C4-2B (cell line): ENCODE data around the gene TPM1.

ENCODE experiments used
- ZFX ChIP-seq: fragments of 450-650 bp; IDR thresholded peaks from 2 replicates; pipeline ENCODE4 v1.6.1; 2017
- TF ChIP-seq, protein P1 (sequence below): fragments of 450-650 bp; conservative IDR thresholded peaks from 2 replicates; pipeline ENCODE4 v1.5.1; 2017; ENCODE audit warnings: mild to moderate bottlenecking

DNA sequence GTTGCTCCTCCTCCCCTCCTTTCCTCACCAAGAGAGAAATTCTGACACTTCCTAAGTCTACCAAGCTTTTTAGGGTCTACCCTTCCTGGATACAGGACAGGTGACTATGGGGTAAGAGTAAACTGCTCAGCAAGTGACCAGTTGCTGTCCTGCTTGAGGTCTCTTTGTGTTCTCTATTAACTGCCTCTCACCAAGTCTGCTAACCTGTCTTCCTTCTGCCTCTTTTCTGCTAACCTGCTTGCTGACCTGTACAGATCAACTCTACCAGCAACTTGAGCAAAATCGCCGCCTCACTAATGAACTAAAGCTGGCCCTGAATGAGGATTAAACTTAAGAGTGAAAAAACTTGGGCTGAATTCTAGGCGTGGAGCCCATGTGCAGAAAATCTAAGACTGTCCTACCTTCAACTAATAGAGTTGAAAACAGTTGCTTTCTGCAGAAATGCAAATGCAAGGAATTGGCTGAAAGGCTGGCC lies 27.1 kb downstream of the TPM1 start:
- TF ChIP-seq, protein P1, sequence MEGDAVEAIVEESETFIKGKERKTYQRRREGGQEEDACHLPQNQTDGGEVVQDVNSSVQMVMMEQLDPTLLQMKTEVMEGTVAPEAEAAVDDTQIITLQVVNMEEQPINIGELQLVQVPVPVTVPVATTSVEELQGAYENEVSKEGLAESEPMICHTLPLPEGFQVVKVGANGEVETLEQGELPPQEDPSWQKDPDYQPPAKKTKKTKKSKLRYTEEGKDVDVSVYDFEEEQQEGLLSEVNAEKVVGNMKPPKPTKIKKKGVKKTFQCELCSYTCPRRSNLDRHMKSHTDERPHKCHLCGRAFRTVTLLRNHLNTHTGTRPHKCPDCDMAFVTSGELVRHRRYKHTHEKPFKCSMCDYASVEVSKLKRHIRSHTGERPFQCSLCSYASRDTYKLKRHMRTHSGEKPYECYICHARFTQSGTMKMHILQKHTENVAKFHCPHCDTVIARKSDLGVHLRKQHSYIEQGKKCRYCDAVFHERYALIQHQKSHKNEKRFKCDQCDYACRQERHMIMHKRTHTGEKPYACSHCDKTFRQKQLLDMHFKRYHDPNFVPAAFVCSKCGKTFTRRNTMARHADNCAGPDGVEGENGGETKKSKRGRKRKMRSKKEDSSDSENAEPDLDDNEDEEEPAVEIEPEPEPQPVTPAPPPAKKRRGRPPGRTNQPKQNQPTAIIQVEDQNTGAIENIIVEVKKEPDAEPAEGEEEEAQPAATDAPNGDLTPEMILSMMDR = no peak
- no peak for TF ChIP-seq ZFX
